HUES64 (cell line): ENCODE measurements around the gene SPSB2.

ENCODE experiments used
- H3K27ac ChIP-seq: 2 replicates; pipeline ENCODE4 v1.7.0; 2013; ENCODE audit warnings: low read depth, low read length, inconsistent platforms
- H3K27me3 ChIP-seq: 2 replicates; pipeline ENCODE4 v1.6.1; 2013; ENCODE audit warnings: mild to moderate bottlenecking, low read length; ENCODE audit not compliant: insufficient read depth
- H3K36me3 ChIP-seq: 2 replicates; pipeline ENCODE4 v1.6.1; 2013; ENCODE audit warnings: mild to moderate bottlenecking, low read length; ENCODE audit not compliant: insufficient read depth
- H3K4me1 ChIP-seq: 2 replicates; pipeline ENCODE4 v1.6.1; 2013; ENCODE audit warnings: mild to moderate bottlenecking, low read length, moderate library complexity; ENCODE audit not compliant: insufficient read depth
- H3K4me3 ChIP-seq: 2 replicates; pipeline ENCODE4 v1.5.1; 2013; ENCODE audit warnings: mild to moderate bottlenecking, low read length, moderate library complexity
- H3K9ac ChIP-seq: 2 replicates; pipeline ENCODE4 v1.6.1; 2013; ENCODE audit warnings: mild to moderate bottlenecking, low read depth, low read length
- H3K9me3 ChIP-seq: 2 replicates; pipeline ENCODE4 v1.6.1; 2013; ENCODE audit warnings: low read depth, low read length; ENCODE audit not compliant: insufficient read depth
- WGBS: fragments of 150-250, 120-280 bp; methylation state at CpG from one replicate; pipeline ENCODE4 v1.1.7; 2013; ENCODE audit warnings: missing lambda C conversion rate; 5-methylcytosine and 5-hydroxymethylcytosine counted together

The SPSB2 gene

DNA sequence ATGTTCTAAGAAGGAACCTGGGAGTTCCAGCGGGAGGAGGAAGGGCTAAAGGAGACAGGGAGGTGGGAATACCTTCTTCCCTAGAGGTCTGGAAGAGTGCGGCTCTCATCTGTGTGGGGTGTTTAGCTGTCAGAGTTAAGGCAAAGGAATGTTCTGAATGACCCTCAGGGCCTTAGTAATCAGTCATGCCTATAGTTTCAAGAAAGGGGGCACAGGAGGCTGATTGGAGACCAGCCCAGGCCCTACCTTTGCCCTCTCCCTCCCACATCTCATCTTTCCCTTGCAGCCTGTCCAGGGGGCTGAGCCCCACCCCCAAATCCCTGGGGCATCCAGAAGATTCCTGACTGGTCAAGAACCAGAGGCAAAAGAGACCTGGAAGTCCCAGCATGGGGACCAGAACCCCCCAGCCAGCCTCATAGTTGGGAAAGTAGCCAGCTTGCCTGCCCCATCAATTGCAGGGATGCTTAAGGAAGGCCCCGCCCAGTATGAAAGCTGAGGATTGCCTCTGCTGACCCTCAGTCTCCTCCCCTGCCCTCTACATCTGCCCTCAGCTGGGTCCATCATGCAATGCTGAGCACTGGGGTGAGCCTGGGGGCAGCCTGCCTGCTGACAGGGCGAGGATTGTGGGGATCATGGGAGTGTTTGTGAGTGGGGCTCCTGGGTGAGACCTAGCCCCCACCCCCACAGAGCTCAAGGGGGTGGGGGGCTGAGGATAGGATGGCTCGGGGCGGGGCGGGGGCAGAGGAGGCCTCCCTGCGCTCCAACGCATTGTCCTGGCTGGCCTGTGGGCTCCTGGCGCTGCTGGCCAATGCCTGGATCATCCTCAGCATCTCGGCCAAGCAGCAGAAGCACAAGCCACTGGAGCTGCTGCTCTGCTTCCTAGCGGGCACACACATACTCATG lies 49.7 kb downstream of the SPSB2 start:
- Histone ChIP-seq H3K36me3 (no peaks in the 10 kb centered on the region), H3K9ac (no peak overlapping the region), H3K27me3 (peaks cover 35% of the 10 kb centered on the region), H3K9me3 (no peaks in the 10 kb centered on the region), H3K27ac (no peak overlapping the region), H3K4me3 (no peak overlapping the region), H3K4me1 (peaks cover 47% of the 10 kb centered on the region)
- 65% methylated on average over 11 of the region's 12 CpGs for WGBS

DNA sequence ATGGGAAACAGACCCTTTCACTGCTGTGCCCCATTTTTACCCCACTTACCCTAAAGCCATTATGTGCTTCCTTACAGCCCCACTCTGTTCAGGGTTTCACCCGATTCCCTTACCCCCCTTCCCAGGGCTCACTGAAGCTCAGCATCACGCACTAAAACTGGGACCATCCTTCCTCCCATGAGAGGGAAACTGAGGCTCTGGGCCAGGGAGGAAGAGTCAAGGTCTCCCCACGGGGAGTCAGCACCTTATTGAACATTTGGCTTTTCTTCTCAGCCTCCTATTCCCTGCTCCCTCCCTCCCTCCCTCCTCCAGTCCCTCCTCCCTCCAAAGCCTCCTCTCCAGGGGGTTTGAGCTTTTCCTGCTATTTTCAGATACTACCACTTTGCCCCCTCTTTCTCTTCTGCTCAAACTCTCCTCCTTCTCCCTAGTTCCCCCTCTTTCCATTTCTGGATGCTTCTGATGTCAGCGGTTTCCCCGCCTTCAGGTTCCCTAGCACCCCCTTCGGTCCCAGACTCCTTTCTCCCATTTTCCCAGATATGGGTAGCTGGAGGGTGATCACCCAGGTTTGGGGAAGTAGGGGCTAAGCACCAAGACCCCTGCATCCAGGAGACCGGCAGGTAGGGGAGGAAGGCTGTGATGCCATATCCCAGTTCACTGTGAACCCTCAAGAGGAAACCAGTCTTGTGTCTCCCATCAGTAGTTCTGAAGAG lies 50.5 kb downstream of the SPSB2 start:
- H3K4me3 ChIP-seq, result peak overlapping the region; percentile 66
- WGBS, result 36% methylated on average over 6 of the region's 7 CpGs
- H3K27me3 ChIP-seq, result peaks cover 35% of the 10 kb centered on the region
- no peak overlapping the region for H3K9ac ChIP-seq
- H3K36me3 ChIP-seq, result no peaks in the 10 kb centered on the region
- peaks cover 48% of the 10 kb centered on the region for H3K4me1 ChIP-seq
- no peaks in the 10 kb centered on the region for H3K9me3 ChIP-seq
- no peak overlapping the region for H3K27ac ChIP-seq

DNA sequence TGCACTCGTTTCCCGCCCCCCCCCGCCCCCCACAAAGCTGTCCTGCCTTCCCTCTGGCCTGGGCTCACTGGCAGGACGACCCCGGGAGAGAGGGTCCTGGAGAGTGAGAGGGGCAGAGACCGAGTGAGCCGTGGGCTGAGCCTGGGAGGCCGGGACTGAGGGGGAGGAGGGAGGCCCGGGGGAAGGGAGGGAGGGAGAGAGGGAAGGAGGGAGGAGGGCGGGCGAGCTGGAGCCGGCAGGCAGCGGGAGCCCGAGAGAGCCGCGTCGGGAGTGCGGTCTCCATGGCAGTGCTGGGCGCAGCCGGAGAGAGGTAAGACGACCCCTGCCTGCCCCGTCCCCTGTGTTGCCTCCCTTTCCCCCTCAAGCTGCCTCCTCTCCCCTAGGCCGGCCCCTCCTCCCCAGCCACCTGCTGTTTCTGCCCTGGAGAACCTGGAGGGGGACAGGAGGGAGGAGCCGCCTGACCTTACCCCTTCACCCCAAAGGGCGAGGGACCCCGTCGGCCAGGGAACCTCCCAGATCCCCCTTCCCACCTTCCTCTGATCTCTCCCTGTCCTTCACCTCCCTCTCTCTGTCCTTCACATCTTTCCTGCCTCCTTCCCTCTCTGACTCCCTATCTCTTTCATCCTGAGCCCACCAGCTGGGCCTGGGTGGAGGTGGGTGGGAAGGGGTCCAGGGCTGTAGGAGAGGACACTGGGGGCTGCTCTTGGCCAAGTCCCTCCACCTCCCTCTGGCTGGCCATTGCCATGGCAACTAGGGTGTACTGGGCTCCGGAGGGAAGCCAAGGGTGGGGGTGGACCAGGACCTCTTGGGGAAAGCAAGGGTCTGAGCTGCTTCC lies 51.3 kb downstream of the SPSB2 start, which contains the start of gene GPR162:
Gene GPR162, plus strand, starts transcription at position 231 of the 835 bp plus-strand sequence. CDS start 2,078 bp downstream, outside the sequence.
- Histone ChIP-seq H3K9ac (peak within 1 kb of the TSS; percentile 18), H3K27ac (no peak within 1 kb of the TSS), H3K36me3 (no peaks in the 10 kb centered on the region), H3K4me3 (peak within 1 kb of the TSS; percentile 66), H3K4me1 (peaks cover 44% of the 10 kb centered on the region), H3K27me3 (peaks cover 35% of the 10 kb centered on the region), H3K9me3 (no peaks in the 10 kb centered on the region)
- under 1% methylated on average over 25 of the region's 28 CpGs for WGBS
